HG03060 (cell line): Measurements from ENCODE around the gene TMEM62.

Experiments
- ATAC-seq: cut with Tn5 transposase; IDR thresholded peaks from one replicate; pipeline ENCODE4 v1.9.1; 2021; ENCODE audit warnings: low read depth, moderate number of reproducible peaks; ENCODE audit not compliant: unreplicated experiment

TMEM62 gene

GRCh38 chr15:43226436-43227305, 93.3 kb downstream of the TMEM62 start:
- ATAC-seq, result no peak

GRCh38 chr15:43229977-43230376, 96.6 kb downstream of the TMEM62 start:
- ATAC-seq, result no peak

- ATAC-seq, result no peak
Measured at GRCh38 chr15:43230640-43231115, 97.3 kb downstream of the TMEM62 start.

GRCh38 chr15:43232289-43232874, 99.0 kb downstream of the TMEM62 start:
- no peak for ATAC-seq
